GM18867 (cell line): Measurements from ENCODE around the gene CETP.
"Not testable (repeated sequence)": the region's sequence is repeated elsewhere in the genome, so short reads cannot be mapped to it uniquely, and the experiment has no call there.

ENCODE experiments used
- ATAC-seq: cut with Tn5 transposase; IDR thresholded peaks from one replicate; pipeline ENCODE4 v1.9.1; 2021; ENCODE audit warnings: mild to moderate bottlenecking, moderate library complexity; ENCODE audit not compliant: unreplicated experiment

The CETP gene

DNA sequence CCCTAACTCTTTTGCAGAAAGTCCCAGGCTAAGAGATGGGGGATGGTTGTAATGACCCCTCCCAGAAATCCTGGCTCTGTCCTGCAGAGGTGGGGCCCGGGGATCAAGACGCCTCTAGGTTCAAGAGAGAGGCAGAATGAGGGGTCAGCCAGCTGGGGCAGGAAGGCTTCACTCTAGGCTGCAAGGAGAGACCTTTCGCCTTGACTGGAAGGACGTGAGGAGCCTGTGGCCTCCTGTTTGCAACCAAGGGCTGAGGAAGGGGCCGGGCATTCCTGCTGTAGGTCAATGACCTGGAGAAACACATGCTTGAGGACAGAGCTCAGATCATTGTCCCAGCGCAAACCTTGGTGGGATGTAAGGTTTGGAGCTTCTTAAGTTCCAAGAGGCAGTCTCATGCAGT, 8.7 kb upstream of the CETP start:
- no peak for ATAC-seq

DNA sequence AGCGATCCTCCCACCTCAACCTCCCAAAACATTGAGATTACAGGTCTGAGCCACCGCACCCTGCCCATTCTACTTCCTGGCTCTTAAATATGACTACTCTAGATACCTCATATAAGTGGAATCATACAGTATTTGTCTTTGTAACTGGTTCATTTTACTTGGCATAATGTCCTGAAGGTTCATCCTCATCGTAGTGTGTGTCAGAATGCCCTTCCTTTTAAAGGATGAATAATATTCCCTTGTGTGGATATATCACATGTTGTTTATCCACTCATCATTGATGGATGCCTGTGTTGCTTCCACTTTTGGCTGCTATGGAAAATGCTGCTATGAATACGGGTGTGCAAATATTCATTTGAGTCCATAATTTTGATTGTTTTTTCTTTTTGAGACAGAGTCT, 5.7 kb upstream of the CETP start:
- ATAC-seq, result no peak

DNA sequence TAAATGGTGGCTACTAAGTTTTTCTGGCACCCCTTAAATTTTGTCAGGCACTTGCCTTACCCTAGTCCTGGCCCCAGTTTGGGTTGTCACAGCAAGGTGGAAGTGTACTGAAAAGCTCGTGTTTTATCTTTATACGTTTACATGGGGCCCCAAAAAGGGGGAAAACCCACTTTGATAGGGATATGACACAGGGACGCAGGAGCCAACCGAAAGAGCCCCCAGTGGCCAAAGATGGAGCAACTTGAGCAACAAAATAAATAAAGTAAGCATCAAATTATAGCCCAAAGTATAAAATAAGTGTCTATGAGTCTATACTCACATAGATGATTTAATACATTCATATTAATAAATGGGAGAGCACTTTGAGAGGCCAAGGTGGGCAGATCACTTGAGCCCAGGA, 5.0 kb upstream of the CETP start:
- no peak for ATAC-seq

DNA sequence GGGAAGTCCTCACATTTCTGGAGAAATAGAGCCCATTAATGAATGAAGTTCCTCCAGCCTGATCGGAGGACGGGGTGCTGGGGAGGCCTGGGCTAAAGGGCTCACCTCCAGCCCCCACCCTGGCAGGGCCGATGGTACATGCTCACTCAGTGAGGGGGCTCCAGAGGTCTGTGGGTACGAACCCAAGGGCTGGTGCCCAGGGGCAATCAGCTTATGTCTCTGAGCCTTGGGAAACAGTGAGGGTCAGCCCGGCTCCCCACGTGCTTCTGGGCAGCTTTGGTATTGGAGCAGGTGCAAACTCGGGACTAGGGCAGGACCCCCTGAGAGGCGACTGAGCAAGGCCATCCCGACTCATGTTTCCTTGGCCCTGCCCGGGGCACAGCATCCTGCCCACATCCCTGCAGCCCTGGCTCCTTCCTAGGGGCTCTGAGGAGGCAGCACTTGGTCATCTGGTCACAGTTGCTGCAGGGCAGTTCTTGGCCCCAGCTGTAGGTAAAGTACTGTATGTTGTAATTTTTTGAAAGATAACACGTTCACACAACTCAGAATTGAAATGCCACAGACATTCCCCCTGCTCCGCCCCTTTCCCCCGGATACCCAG, 969 bp upstream of the CETP start:
- no peak for ATAC-seq

DNA sequence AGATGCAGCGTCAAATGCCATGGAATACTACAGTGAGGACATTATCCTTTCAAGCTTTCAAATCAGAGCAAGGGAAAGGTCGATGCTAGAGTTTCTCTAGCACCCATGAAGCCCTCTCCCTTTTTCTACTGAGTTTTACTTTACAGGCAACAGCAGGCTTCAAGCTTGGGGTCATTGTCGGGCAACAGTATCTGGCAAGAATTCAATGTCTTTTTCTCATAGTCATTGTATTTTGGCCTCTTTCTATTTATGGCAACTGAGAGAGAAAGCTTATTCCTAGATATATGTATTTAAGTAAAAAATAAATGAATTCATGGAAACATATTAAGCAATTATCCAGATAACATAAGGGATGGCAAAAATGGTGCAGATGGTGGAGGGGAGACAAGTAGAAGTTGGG, 364 bp upstream of the CETP start:
- no peak for ATAC-seq

DNA sequence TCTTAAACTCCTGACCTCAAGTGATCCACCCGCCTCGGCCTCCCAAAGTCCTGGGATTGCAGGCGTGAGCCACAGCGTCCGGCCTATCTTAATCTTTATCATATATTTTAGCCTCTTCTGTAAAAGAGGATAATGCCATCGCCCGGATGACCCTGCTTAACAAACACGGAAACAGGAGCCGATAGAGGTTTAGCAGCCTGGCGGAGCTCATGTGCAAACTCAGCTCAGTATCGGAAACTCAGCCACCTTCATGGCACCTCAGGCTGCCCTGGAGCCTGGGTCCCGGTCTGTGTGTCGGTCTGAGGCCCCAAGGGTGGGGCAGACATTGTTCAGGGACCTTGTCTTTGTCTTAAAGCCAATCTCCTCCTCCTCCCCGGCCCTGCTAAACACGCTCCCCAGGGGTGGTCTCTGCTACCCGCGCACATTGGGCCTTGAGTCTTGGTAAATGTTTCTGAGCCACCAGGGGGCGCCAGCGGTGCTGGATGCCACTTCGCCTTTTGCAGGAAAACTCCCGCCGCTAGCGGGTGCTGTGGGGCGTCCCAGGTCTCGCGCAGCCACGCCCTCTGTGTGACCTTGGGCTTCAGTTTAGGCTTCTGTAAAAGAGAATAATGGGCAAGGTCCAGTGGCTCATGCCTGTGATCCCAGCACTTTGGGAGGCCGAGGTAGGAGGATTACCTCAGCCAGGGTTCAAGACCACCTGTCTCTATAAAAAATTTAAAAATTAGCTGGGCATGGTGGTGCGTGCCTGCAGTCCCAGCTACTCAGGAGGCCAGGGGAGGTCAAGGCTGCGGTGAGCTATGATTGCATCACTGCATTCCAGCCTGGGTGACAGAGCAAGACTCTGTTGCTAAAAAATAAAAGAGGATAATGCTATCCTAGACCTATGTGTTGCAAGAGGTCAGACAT, 2.7 kb downstream of the CETP start:
- ATAC-seq, result peak; percentile 79

DNA sequence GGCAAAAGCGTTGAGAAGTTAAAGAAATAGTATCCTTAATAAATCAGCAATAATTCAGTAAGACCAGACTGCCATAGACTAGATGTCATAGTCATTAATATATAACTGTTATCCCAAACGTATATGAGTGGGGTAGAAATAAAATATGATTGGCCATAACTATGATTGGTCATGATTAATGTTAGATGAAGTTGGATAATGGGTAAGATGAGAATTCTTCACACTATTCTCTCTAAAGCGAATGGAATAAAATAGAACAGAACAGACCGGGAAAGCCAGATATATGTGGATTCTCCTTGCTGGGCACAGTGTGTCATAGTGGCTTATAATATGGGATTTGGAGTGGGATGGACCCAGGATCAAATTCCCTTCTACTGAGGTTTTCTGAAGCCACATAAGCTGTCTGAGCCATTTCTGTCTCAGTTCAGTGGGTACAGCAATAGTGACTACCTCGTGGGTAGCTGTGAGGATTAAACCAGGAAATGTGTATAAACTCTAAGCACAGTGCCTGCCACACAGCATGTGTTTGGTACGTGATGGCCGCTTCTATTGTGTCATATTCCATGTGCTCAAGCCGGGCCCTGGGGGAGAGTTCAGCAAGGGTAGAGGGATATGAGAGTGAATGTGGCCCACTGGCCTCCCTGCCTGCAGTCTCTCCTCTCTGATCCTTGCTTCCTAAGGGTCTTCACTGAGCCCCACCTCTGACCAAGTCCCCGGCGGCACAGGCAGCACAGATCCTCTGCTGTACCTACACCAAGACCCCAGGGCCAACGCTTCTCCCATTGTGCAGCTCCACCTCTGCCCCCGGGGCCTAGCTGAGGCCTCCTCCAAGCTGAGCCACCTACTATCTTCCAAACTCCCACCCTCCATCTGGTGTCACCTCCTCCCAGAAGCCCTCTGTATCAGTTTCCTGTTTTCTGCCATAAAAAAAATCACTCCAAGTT, 3.7 kb downstream of the CETP start:
- ATAC-seq, result no peak

DNA sequence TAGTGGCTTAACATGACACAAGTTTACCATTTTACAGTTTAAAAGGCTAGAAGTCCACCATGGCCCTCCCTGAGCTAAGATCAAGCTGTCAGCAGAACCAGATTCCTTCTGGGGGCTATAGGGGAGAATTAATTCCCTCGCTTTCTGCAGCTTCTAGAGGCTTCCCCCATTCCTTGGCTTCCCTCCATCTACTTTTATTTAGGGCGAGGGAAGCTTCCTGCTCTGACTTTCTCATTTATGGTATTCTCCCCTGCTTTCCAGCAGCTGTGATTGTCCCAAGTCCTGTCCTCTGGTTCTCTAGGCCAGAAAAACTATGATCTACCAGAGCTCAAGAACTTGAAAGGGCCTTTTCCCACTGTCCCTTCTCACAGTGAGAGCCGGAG, 4.3 kb downstream of the CETP start:
- no peak for ATAC-seq

DNA sequence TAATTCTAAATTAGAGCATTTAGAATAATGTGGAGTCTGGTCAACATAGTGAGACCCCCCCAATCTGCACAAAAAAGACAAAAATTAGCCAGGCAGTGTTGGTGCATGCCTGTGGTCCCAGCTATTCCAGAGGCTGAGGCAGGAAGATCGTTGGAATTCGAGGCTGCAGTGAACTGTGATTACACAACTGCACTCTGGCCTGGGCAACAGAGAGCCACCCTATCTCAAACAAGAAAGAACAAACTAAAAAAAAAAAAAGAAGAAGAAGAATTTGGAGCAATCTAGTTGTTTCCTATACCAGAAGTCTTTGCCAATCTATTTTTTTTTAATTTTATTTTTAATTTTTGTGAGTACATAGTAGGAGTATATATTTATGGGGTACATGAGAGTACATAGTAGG, 6.0 kb downstream of the CETP start:
- ATAC-seq, result no peak

DNA sequence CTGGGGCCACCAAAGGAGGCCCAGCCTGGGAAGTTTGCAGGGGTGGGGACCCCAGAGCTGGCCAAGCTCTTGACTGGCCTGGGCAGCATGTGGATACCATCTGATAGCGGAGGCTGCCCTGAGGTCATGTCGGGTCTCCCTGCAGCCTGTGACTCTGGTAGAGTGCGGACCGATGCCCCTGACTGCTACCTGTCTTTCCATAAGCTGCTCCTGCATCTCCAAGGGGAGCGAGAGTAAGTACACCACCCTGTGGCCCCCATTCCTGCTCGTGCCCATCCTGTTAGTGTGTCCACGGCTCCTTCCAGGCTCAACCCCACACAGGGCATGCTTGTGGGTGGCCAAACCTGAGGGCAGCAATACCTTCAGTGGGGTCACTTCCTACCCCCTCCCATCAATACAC, 8.0 kb downstream of the CETP start:
- ATAC-seq, result no peak

DNA sequence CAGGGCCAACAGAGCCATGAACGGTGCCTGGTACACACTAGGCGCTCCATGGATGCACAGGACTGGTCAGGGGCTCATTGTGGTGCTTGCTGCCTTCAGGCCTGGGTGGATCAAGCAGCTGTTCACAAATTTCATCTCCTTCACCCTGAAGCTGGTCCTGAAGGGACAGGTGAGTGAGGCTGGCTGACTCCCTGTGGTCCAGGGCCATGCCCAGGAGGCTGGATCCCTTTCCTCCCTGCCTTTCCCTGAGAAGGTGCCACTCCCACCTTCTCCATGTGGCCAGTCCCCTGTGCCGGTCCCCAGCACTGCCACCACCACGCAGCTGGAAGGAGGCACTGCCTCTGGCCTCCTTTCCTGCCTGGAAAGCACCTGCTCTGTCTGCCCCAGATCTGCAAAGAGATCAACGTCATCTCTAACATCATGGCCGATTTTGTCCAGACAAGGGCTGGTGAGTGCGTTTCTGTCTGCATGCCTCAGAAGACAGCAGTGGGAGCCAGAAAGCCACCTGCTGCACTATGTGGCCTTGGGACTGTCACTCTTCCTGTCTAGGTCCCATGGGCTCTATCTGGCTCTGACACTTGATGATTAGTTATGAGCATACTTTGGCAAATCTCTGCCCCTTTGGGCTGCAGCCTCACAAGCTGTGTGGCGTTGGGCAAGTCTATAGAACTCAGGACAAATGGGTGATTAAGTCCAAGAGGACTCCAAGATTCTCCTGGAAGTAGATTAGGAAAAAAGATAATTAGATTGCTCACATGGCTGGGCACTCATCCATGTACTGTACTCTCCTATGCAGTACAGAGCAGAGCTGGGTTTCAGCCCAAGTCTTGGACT, 9.4 kb downstream of the CETP start:
- peak; percentile 62 for ATAC-seq

DNA sequence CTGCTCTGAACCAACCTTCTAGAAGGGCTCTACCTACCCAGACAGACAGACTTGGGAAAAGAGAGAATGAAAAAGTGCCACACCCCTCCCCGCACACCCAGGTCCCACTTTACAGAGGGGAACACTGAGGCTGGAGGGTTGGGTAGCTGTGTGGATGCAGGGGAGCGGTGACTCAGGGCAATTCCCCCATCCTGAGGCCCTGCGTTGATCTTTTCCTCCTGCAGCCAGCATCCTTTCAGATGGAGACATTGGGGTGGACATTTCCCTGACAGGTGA, 10.0 kb downstream of the CETP start:
- no peak for ATAC-seq

DNA sequence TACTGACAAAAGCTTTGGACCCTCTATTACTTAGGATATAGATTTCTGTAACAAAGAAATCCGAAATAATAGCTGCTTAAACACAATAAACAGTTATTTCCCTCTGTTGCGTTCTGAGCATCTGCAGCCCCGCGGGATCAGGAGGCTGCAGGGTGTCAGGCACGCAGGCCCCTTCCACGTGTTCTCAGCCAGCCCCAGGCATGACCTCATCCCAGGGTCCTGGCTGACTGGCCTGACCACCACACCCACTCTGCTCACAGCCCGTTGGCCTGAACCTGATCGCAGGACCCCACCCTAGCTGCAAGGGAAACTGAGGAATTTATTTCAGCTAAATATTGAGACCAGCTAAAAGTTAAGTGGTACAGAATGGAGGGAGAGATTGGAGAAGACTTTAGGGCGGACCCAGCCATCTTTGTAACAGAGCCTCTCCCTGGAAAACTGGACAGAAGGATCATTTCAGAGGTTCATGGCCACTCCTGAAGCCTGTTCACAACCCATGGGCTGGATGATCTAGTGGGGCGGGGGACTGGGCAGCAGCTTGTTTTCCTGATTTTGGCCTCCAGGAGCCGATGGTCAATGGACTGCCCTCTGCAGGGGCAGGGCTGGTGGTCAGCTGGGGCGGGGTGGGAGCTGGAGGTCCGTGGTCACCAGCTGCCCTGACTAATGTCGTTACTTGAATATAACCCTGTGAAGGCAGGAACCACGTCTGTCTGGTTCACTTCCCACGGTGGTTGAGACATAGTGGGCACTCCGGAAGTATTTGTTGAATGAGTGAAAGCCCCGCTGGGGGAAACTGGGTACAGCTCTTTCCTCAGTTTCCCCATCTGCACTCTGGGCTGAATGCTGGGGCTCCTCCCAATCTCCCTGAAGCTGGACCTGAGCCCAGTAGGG, 10.9 kb downstream of the CETP start:
- ATAC-seq, result no peak

DNA sequence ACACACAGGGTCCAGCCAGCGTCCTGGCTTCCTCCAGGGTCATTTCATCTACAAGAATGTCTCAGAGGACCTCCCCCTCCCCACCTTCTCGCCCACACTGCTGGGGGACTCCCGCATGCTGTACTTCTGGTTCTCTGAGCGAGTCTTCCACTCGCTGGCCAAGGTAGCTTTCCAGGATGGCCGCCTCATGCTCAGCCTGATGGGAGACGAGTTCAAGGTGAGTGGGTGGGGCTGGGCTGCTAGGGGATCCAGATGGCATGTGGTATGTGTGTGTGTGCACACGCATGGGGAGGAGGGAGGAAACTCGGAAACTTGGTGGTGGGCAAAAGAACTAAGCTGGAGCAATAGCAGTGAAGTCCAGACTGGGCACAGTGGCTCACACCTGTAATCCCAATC, 11.5 kb downstream of the CETP start:
- no peak for ATAC-seq

DNA sequence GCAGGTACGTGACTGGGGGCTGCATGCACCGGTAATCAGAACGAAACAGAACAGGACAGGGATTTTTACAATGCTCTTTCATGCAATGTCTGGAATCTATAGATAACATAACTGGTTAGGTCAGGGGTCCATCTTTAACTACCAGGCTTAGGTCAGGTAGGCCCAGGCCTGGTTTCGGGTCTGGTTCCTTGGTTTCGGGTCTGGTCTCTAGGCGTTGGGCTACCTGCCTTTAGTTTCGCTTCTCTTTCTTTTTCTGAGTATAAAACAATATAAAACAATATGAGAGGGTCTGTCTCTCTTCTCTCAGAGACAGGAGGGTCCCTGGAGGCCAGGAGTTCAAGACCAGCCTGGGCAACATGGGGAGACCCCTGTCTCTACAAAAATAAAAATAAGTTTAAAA, 12.1 kb downstream of the CETP start:
- ATAC-seq, result not testable (repeated sequence)

DNA sequence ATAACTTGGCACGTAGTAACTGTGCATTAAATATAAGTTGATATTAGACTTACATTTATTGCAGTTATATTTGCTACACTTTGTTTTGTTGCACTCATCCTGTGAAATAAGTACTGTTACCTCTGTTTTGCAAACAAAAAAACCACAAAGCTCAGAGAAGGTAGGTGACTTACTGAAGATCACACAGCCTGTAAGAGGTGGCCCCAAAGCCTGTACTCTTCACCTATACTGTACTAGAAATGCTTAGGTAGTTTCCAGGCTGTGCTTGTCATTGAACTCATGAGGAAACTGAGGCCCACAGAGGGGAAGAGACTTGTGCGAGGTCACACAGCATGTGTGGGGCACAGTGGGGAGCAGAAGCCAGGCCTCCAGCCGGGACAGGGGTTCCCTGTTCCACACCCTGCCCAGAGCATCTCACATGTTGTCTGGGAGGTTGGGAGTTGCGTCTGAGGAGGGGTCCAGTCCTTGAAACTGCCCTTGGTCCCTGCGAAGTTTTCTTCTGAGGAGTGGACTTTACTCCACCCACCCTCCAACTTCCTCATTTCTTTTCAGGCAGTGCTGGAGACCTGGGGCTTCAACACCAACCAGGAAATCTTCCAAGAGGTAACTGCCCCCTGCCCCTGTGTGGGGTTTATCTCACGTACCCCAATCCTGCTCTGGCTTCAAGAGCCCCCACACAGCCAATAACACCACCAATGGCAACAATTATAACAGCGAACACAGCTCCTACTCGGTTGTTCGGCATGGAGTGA, 13.0 kb downstream of the CETP start:
- no peak for ATAC-seq

DNA sequence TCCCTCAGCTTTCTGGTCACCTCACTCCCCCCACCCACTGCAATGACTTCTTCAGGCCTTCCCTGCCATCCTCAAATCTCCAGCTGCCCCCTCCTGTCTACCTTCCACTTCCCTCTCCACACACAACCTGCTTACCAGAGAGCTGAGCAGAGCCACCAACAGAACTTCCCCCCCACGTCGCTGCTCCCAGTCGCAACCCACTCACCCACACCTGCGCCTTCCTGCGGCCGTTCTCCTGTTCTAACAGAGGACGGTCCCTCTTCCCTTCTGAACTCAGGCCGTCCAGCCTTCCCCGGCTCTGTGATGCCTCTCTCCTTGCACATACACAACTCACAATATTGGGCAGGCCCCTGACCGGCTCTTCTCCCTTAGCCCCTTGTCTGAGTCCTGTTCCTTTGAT, 14.0 kb downstream of the CETP start:
- no peak for ATAC-seq

DNA sequence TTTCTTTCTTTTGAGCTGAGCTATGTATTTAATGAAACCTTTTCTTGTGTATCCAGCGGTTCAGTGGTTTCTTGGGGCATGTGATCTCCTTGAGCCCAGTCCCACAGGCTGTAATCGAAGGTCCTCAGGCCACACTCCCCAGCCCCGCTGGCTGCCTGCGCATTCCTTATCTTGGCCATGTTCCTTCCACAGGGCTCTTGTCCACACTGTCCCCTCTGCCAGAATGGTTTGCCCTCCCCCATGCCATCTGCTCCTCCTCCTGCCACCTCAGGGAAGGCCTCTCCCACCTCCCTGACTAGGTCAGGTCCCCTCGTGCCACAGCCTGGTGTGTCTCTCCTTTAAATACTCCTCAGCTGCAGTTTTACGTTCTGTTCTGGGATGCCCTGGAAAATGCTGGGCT, 15.5 kb downstream of the CETP start:
- no peak for ATAC-seq

DNA sequence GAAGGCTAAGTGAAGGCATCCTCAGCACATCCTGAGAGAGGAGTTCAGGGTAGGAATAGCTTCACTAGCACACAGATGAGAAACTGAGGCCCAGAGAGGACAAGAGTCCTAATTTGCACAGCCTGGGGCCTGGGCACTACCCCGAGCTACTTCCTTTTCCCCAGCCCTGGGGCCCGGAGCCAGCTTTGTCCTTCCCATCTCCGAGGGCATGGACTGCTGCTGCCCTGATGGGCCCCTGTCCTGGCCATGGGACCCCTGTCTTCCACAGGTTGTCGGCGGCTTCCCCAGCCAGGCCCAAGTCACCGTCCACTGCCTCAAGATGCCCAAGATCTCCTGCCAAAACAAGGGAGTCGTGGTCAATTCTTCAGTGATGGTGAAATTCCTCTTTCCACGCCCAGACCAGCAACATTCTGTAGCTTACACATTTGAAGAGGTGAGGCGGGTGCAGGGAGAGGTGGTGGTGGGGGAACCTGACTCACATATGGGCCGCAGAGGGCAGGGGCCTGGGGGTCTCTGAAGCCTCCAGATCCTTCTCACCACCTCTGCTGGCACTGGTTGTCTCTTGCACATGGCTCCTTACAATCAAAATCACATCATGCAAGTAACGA, 16.2 kb downstream of the CETP start:
- ATAC-seq, result no peak
